ENCODE measurements around the gene FAM227A. TPM values are rescaled to one million over a fixed set of nuclear protein-coding genes. Genes with fewer than 3 reads are reported as not detected.

FAM227A gene
- total and polyA plus RNA-seq, 4 donors, result 0.56 to 1.3 (median 0.78) TPM; not detected in 1

- WGBS, 2 donors, result 0 to 1% methylated on average over 14 of the region's 14 CpGs
- H3K9me3 ChIP-seq (ENCODE audit: control insufficient read depth, low read length), result no peaks in the 10 kb centered on the region
- H3K27me3 ChIP-seq (ENCODE audit: control insufficient read depth in 1 of 2, insufficient read depth in 2 of 2, low read length in 1 of 2), result no peaks in the 10 kb centered on the region
- H3K27ac ChIP-seq (ENCODE audit: low read depth in 1 of 2, low read length in 2 of 2), result peak overlapping the region; percentile 76 to 90
- no peaks in the 10 kb centered on the region for H3K36me3 ChIP-seq (ENCODE audit: control insufficient read depth in 1 of 2, insufficient read depth in 2 of 2, low read length in 1 of 2)
- ATAC-seq (ENCODE audit: low FRiP score), result peak; percentile 63
- DNase-seq, result peak in 1 of 2 donors; percentile 87
- no peaks in the 10 kb centered on the region for H3K4me1 ChIP-seq (ENCODE audit: control insufficient read depth in 1 of 2, insufficient read depth in 2 of 2, low read length in 2 of 2)
- peak overlapping the region; percentile 27 to 51 for H3K4me3 ChIP-seq (ENCODE audit: low read length in 2 of 2)
- intact Hi-C loops (cut with DNase I), result loop anchor here (1.0 to 5.0 kb wide), 4 partner anchors 65 to 514 kb away; partner anchors contain the start of genes PICK1 (in 2 of the 2) and DDX17 (in 1 of the 2)
Observed at GRCh38 chr22:38570779-38571364, 85.3 kb downstream of the FAM227A start.

GRCh38 chr22:38569972-38570778 is 86.0 kb downstream of the FAM227A start, which contains the start of gene DMC1:
Gene DMC1, minus strand, starts transcription at chr22:38570183. Its CDS starts 1,927 bp downstream, at chr22:38568256.
- peak within 1 kb of the TSS; percentile 27 to 51 for H3K4me3 ChIP-seq (ENCODE audit: low read length in 2 of 2)
- WGBS, 2 donors, result 1% methylated on average over 60 to 63 of the region's 64 CpGs
- DNase-seq (peak; percentile 96 to 99), ATAC-seq (ENCODE audit: low FRiP score) (peak; percentile 97)
- H3K9me3 ChIP-seq (ENCODE audit: control insufficient read depth, low read length), result no peaks in the 10 kb centered on the region
- no peaks in the 10 kb centered on the region for H3K27me3 ChIP-seq (ENCODE audit: control insufficient read depth in 1 of 2, insufficient read depth in 2 of 2, low read length in 1 of 2)
- intact Hi-C loops (cut with DNase I), result loop anchor here (1.0 to 5.0 kb wide), 5 partner anchors 63 to 513 kb away; partner anchors contain the start of genes DDX17 (in 2 of the 2) and PICK1 (in 2 of the 2)
- H3K4me1 ChIP-seq (ENCODE audit: control insufficient read depth in 1 of 2, insufficient read depth in 2 of 2, low read length in 2 of 2), result no peaks in the 10 kb centered on the region
- H3K36me3 ChIP-seq (ENCODE audit: control insufficient read depth in 1 of 2, insufficient read depth in 2 of 2, low read length in 1 of 2), result no peaks in the 10 kb centered on the region
- H3K27ac ChIP-seq (ENCODE audit: low read depth in 1 of 2, low read length in 2 of 2), result peak within 1 kb of the TSS; percentile 76 to 90

GRCh38 chr22:38569181-38569971 is 86.8 kb downstream of the FAM227A start:
- ATAC-seq (ENCODE audit: low FRiP score) (peak; percentile 40), DNase-seq (no peak)
- Histone ChIP-seq H3K4me3 (ENCODE audit: low read length in 2 of 2) (no peak overlapping the region), H3K4me1 (ENCODE audit: control insufficient read depth in 1 of 2, insufficient read depth in 2 of 2, low read length in 2 of 2) (no peaks in the 10 kb centered on the region), H3K36me3 (ENCODE audit: control insufficient read depth in 1 of 2, insufficient read depth in 2 of 2, low read length in 1 of 2) (no peaks in the 10 kb centered on the region), H3K9me3 (ENCODE audit: control insufficient read depth, low read length) (no peaks in the 10 kb centered on the region), H3K27me3 (ENCODE audit: control insufficient read depth in 1 of 2, insufficient read depth in 2 of 2, low read length in 1 of 2) (no peaks in the 10 kb centered on the region), H3K27ac (ENCODE audit: low read depth in 1 of 2, low read length in 2 of 2) (peak overlapping the region; percentile 9 to 49)
- WGBS, 2 donors, result 14 to 25% methylated on average over 31 to 32 of the region's 32 CpGs
- intact Hi-C loops (cut with DNase I), result loop anchor here in 1 of 2 donors (5.0 kb wide), 1 partner anchor 62 kb away; the partner anchor contains the start of gene DDX17

GRCh38 chr22:38567531-38568285 is 88.5 kb downstream of the FAM227A start:
- intact Hi-C loops (cut with DNase I), result loop anchor here in 1 of 2 donors (5.0 kb wide), 1 partner anchor 60 kb away; the partner anchor contains the start of gene DDX17
- no peak for DNase-seq

DNA sequence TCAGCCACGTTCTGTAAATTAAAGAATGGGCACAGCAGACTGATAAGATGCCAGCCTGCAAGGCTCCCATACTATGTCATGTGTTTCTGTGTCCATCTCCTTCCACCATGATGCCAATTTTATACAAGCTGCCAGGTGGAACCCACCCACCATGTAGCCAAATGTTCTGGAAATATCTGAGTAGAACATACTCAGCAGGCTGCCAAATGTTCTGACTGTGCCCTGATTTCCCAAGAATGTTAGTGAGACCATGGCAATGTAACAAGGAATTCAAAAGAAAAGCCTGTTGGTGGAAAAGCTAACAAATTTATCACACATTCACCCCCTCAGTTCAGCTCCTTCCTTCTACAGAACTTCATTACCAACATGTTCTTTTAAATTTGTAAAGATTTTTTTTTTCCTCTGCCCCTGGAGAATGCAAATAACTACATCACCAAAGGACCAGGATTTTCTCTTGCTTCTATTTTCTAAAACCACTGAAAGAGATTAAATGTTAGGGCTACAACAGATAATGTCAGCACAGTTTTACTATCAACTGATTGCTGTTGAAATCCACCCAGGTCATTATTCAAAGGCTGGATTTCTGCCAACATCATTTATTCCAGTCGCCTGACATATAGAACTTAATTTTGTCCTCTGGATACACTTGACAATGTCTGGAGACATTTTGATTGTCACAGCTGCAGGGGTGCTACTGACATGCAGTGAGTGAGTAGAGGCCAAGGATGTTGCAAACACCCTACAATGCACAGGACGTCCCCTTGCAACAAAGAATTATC is 89.3 kb downstream of the FAM227A start:
- H3K36me3 ChIP-seq (ENCODE audit: control insufficient read depth in 1 of 2, insufficient read depth in 2 of 2, low read length in 1 of 2), result no peaks in the 10 kb centered on the region
- no peaks in the 10 kb centered on the region for H3K4me1 ChIP-seq (ENCODE audit: control insufficient read depth in 1 of 2, insufficient read depth in 2 of 2, low read length in 2 of 2)
- no peak for DNase-seq
- intact Hi-C loops (cut with DNase I), result loop anchor here in 1 of 2 donors (5.0 kb wide), 1 partner anchor 60 kb away; the partner anchor contains the start of gene DDX17
- no peak for ATAC-seq (ENCODE audit: low FRiP score)
- H3K27me3 ChIP-seq (ENCODE audit: control insufficient read depth in 1 of 2, insufficient read depth in 2 of 2, low read length in 1 of 2), result no peaks in the 10 kb centered on the region
- H3K4me3 ChIP-seq (ENCODE audit: low read length in 2 of 2), result no peak overlapping the region
- peak overlapping the region; percentile 45 to 86 for H3K27ac ChIP-seq (ENCODE audit: low read depth in 1 of 2, low read length in 2 of 2)
- H3K9me3 ChIP-seq (ENCODE audit: control insufficient read depth, low read length), result no peaks in the 10 kb centered on the region
- 6 to 8% methylated on average over 3 of the region's 3 CpGs for WGBS, 2 donors

More at GRCh38 chr22:38567531-38568285, 88.5 kb downstream of the FAM227A start:
- Histone ChIP-seq H3K9me3 (ENCODE audit: control insufficient read depth, low read length) (no peaks in the 10 kb centered on the region), H3K27me3 (ENCODE audit: control insufficient read depth in 1 of 2, insufficient read depth in 2 of 2, low read length in 1 of 2) (no peaks in the 10 kb centered on the region), H3K36me3 (ENCODE audit: control insufficient read depth in 1 of 2, insufficient read depth in 2 of 2, low read length in 1 of 2) (no peaks in the 10 kb centered on the region), H3K4me1 (ENCODE audit: control insufficient read depth in 1 of 2, insufficient read depth in 2 of 2, low read length in 2 of 2) (no peaks in the 10 kb centered on the region), H3K27ac (ENCODE audit: low read depth in 1 of 2, low read length in 2 of 2) (peak overlapping the region; percentile 52 to 86), H3K4me3 (ENCODE audit: low read length in 2 of 2) (no peak overlapping the region)
- no peak for ATAC-seq (ENCODE audit: low FRiP score)
- WGBS, 2 donors, result 24 to 31% methylated on average over 7 of the region's 7 CpGs

DNA sequence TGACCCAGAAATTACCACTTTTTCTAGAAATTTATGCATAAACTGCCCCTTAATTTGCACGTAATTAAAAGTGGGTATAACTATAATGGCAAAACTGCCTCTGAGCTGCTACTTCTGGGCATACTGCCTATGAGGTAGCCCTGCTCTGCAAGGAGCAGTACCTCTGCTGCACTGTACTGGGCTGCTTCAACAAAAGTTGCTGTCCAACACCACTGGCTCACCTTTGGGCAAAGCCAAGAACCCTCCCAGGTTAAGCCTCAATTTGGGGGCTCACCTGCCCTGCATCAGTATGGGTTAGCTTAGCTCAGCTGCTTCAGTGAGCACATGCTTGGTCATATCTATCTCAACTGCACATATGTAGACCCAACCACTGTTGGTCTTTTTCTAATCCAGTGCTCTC is 90.8 kb downstream of the FAM227A start:
- Histone ChIP-seq H3K27ac (ENCODE audit: low read depth in 1 of 2, low read length in 2 of 2) (peak overlapping the region in 1 of 2 donors; percentile 39), H3K9me3 (ENCODE audit: control insufficient read depth, low read length) (no peaks in the 10 kb centered on the region), H3K4me1 (ENCODE audit: control insufficient read depth in 1 of 2, insufficient read depth in 2 of 2, low read length in 2 of 2) (no peaks in the 10 kb centered on the region), H3K4me3 (ENCODE audit: low read length in 2 of 2) (no peak overlapping the region), H3K27me3 (ENCODE audit: control insufficient read depth in 1 of 2, insufficient read depth in 2 of 2, low read length in 1 of 2) (no peaks in the 10 kb centered on the region), H3K36me3 (ENCODE audit: control insufficient read depth in 1 of 2, insufficient read depth in 2 of 2, low read length in 1 of 2) (no peaks in the 10 kb centered on the region)
- ATAC-seq (ENCODE audit: low FRiP score) (no peak), DNase-seq (no peak)
- intact Hi-C loops (cut with DNase I), result loop anchor here in 1 of 2 donors (5.0 kb wide), 1 partner anchor 58 kb away; the partner anchor contains the start of gene DDX17
- 90 to 99% methylated on average over 1 of the region's 1 CpG for WGBS, 2 donors

DNA sequence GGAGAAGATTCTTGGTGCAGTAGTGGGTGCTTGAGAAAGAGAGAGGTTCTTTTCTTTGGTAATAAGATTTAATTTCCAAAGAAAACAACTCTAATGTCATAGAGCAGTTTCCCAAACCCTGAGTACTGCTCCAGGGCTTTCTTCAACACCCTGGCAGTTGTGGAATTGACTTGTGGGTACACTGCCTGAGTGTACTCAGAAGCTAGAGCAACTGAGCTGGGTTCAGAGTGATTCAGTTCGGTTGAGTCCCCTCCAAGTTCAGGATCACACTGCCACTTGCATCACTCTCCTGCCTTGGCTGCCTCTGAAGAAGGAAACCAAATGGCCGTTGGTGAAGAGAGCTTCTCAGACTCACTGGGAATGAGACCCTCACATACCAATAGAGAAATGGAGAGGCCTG is 91.5 kb downstream of the FAM227A start:
- no peaks in the 10 kb centered on the region for H3K36me3 ChIP-seq (ENCODE audit: control insufficient read depth in 1 of 2, insufficient read depth in 2 of 2, low read length in 1 of 2)
- WGBS, 2 donors, result 18 to 19% methylated on average over 2 of the region's 2 CpGs
- peak overlapping the region in 1 of 2 donors; percentile 45 for H3K27ac ChIP-seq (ENCODE audit: low read depth in 1 of 2, low read length in 2 of 2)
- no peaks in the 10 kb centered on the region for H3K4me1 ChIP-seq (ENCODE audit: control insufficient read depth in 1 of 2, insufficient read depth in 2 of 2, low read length in 2 of 2)
- no peaks in the 10 kb centered on the region for H3K27me3 ChIP-seq (ENCODE audit: control insufficient read depth in 1 of 2, insufficient read depth in 2 of 2, low read length in 1 of 2)
- intact Hi-C loops (cut with DNase I), result loop anchor here in 1 of 2 donors (5.0 kb wide), 1 partner anchor 57 kb away; the partner anchor contains the start of gene DDX17
- ATAC-seq (ENCODE audit: low FRiP score) (no peak), DNase-seq (no peak)
- no peaks in the 10 kb centered on the region for H3K9me3 ChIP-seq (ENCODE audit: control insufficient read depth, low read length)
- no peak overlapping the region for H3K4me3 ChIP-seq (ENCODE audit: low read length in 2 of 2)

All from aorta (tissue), 5 donors.